NCI-H526 treated with DMSO at 0.1 percent for 48 hours (cell line): ENCODE measurements around the gene G6PC2.
"Not testable (repeated sequence)": the region's sequence is repeated elsewhere in the genome, so short reads cannot be mapped to it uniquely, and the experiment has no call there.

Experiments
- DNase-seq: peaks from one replicate; lab custom pipeline; 2025; lab: John Stamatoyannopoulos, UW

The G6PC2 gene, protein sequence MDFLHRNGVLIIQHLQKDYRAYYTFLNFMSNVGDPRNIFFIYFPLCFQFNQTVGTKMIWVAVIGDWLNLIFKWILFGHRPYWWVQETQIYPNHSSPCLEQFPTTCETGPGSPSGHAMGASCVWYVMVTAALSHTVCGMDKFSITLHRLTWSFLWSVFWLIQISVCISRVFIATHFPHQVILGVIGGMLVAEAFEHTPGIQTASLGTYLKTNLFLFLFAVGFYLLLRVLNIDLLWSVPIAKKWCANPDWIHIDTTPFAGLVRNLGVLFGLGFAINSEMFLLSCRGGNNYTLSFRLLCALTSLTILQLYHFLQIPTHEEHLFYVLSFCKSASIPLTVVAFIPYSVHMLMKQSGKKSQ

DNA sequence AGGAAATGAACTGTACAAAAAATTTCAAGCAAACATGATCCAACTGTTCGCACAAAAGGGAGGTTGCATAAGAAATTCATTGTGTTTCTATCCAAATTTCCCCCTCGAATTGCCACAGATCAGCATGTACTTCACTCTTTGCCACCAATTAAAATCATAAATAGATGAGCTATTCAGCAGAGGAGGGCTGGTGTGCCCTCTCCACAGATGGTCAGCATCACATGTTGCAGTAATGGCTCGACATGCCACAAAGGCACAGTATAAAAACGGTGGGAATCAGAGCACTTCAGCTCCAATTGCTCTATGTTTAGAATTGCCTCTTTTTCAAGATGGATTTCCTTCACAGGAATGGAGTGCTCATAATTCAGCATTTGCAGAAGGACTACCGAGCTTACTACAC, at the start of gene G6PC2:
Gene G6PC2 (plus strand): TSS at position 289 of the 400 bp plus-strand sequence. CDS start 41 bp downstream, at position 330.
- no peak for DNase-seq

DNA sequence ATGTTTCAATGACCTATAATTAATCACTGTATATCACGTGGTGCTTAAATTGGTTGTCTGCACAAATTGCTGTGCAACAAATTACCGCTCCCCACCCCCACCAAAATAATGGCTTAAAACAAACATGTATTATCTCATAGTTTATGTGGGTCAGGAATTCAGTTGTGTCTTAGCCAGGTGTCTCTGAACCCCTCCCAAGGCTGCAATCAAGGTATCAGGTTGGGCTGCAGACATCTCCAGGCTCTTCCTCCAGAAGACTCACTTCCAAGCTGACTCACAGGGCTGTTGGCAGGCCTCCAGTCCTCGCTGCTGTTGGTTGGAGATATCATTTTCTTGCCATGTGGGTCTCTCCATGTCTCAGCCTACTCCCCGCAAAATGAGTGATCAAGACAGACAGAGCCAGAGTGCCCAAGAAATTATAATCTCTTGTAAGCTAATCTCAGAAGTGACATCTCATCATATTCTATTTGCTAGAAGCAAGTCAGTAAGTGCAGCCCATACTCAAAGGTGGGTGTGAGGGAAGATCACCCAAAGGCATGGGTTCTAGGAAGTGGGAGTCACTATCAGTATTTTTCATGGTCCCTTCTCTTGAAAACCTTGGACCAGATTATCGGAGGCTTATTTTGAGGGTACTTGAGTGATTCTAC, 49.3 kb upstream of the G6PC2 start:
- no peak for DNase-seq

DNA sequence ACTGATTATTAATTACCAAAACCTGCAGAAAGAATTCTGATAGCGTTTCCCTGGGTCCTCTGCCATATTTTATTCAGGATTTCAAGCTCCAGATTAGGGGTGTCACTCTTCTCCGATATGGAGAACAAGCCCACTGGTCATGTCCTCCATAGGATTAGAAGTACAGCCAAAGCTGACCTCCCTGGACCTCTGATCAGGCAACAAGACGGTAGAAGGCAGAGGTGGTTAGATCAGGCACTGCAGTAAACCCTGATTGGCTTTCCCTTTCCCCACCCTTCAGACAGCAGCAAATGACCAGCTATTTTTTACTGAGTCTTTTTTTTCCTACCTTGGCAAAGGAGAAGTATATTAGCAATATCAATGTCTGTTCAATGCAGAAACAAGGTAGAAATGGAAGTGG, 48.6 kb upstream of the G6PC2 start:
- no peak for DNase-seq

DNA sequence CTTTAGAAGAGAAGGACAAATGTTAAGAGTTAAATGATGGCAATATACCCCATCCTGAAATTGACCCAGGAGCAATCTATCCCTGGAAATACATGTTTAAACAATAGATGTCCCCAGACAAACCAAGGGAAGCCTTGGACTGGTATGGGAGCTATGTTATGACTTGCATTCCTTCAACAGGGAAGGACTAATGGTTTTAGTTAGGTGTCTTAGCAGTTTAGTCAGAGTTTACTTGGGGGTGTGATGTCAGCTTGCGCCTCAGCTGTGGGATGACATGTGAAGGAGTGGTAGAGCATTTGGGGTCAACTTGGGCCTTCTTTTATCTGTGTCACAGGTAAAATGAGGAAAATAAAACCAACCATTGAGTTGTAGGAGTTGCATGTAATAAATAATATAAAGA, 47.6 kb upstream of the G6PC2 start:
- no peak for DNase-seq

DNA sequence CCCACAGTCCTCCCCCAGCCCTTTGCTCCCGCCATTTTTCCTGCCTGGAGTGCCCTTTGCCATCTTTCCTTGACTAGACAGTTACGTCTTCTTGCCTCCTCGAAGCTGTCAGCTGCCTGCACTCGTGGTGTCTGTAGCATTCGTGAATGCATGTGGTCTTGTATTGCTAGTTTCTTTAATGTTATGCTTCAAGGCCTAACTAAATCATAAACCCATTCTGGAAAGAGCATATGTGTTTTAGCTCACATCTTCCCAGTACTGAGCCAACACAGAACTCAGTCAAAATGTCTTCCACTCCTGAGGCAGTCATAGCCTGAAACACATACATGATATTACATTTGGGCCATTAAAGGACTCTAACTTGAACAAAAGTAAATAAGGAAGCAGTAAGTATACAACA, 46.4 kb upstream of the G6PC2 start:
- no peak for DNase-seq

DNA sequence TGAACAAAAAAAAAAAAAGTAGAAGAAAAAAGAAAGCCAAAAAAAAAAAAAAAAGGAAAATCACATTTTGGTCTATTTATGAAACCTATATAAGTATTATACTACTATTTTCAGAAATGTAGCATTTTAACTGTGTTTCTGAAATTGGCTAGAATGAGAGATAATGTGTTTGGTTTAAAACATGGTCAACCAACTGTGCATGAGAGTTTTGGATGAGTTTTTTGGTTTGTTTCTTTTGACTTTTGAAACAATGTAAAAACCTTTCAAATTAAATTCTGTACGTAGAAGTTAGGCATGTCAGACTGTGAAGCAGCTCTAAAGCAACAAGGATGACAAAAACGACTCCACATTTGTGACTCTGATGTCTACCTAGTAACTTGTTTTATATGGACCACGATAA, 45.5 kb upstream of the G6PC2 start:
- no peak for DNase-seq

DNA sequence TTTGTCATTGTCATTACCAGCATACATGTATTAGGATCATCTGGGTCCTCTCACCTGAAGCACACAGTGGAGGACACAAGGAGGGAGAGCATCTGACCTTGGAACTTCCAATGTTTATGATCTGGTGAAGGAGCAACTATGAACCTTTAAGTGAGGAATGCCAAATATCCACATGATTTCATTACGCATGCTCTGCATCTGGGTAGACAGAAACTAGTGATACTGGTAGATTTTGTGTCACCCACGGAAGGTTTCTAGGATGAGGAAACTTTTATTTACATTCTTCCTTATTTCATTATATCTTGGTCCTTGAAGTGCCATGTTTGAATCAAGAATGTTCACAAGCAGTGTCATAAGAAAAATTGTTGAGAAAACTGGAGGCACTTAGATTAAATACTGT, 42.9 kb upstream of the G6PC2 start:
- DNase-seq = no peak

DNA sequence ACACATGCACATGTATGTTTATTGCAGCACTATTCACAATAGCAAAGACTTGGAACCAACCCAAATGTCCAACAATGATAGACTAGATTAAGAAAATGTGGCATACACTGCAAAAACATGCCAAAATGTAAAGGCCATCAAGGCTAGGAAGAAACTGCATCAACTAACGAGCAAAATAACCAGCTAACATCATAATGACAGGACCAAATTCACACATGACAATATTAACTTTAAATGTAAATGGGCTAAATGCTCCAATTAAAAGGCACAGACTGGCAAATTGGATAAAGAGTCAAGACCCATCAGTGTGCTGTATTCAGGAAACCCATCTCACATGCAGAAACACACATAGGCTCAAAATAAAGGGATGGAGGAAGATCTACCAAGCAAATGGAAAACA, 33.9 kb upstream of the G6PC2 start:
- not testable (repeated sequence) for DNase-seq

DNA sequence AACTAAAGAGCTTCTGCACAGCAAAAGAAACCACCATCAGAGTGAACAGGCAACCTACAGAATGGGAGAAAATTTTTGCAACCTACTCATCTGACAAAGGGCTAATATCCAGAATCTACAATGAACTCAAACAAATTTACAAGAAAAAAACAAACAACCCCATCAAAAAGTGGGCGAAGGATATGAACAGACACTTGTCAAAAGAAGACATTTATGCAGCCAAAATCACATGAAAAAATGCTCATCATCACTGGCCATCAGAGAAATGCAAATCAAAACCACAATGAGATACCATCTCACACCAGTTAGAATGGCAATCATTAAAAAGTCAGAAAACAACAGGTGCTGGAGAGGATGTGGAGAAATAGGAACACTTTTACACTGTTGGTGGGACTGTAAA, 30.7 kb upstream of the G6PC2 start:
- DNase-seq = not testable (repeated sequence)

DNA sequence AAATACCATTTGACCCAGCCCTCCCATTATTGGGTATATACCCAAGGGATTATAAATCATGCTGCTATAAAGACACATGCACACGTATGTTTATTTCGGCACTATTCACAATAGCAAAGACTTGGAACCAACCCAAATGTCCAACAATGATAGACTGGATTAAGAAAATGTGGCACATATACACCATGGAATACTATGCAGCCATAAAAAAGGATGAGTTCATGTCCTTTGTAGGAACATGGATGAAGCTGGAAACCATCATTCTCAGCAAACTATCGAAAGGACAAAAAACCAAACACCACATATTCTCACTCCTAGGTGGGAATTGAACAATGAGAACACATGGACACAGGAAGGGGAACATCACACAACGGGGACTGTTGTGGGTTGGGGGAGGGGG, 30.3 kb upstream of the G6PC2 start:
- DNase-seq = not testable (repeated sequence)

DNA sequence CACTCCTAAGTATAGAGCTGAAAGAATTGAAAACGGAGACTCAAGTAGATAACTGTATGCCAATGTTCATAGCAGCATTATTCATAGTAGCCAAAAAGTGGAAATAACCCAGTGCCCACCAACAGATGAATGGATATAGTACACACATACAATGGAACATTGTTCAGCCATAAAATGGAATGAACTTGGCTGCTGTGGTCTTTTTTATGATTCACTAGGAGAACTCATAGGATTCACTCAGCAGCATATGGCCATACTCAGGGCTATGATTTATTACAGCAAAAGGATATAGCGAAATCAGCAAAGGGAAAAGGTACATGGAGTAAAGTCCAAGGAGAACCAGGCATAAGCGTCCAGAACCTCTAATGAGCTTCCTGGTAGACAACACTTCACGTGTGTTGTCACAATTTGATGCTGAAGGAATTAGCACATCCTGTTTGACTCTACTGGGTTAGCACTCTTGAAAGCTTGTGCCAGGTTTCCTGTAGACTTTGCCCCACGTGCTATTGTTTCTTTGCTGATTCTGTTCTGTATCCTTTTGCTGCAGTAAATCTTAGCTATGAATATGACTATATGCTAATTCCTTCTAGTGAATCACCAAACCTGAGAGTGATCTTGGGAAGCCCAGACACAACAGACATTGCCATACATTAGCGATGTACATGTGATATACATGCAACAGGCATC, 26.6 kb upstream of the G6PC2 start:
- DNase-seq = no peak

DNA sequence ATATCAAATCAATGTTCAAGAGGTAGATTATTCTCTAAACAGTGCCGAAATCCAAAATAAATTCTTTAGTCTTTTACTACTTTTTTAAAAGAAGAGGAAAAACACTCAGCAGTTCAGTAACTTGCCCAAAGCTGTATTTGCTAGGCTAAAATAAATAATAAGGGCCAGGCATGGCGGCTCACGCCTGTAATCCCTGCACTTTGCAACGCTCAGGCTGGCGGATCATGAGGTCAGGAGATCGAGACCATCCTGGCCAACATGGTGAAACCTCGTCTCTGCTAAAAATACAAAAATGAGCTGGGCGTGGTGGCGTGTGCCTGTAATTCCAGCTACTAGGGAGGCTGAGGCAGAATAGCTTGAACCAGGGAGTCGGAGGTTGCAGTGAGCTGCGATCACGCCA, 18.9 kb upstream of the G6PC2 start:
- not testable (repeated sequence) for DNase-seq

DNA sequence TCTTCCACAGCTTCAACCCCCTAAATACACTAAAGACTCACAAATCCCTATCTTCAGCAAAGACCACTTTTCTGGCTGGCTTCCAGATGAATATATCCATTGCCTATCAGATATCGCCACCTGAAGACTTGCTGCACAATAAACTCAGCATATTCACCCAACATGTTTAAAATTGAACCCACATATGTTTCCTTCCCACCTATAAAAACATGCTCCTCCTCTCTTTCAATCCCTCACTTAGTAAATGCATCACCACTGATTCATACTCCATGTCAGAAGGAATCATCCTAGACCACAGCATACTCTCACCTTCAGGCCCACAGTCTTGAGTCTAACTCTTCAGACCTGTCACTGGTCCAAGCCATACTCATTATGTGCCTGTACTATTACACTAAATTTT, 16.1 kb upstream of the G6PC2 start:
- DNase-seq = no peak

DNA sequence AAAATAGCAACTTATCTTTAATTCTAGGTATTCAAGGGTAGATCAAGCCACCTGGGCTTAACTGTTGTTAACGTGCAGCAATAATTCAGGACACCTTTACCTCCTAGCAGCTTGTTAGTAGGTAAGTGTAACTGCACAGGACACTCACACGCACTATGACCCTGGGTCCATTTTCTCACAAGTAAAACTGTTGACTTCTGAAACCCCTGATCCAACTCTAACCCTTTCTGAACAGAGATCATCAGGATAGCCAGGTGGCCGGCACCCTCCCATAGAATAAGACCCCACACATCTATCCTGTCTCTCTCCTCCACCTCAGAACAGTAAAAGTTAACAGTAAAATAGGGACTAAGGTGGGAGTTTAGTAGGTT, 11.5 kb upstream of the G6PC2 start:
- DNase-seq = no peak

DNA sequence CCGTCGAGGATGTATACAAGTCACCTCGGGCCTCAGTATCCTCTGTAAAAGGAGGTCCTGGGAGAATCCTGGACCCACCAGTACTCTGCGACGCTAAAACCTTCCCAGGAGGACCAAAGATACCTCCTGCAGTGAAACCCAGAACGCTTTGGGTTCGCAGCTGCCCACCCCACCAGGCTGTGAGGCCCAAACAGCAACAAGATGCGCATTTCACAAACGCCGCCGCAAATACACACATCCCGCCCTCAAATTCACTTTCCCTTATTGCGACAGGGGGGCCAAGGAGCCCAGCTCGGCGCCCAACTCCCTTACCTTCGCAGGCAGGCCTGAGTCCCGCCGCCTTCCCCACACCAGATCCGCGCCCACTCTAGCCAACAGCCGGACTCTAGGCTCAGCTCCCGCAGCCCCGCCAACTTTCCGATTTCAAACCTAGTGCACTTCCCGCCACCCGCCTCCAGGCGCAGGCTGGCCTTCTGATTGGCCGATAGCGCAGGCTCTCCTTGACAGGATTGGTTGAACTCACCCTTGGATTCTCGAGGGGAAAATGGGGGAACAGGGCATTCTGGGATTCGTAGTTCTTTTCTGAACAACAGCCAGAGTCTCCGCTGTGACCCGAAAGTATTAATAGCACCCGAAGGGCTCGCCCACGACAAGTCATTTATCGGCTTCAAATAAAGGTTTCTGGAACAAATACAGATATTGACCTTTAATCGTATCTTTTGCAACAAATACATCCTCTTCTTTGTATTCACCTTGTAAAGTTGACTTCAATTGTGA, 10.9 kb upstream of the G6PC2 start, which contains the start of gene SPC25:
Gene SPC25 (minus strand): TSS at position 425 of the 777 bp plus-strand sequence. CDS start 911 bp downstream, outside the sequence.
- peak; percentile 88 for DNase-seq

DNA sequence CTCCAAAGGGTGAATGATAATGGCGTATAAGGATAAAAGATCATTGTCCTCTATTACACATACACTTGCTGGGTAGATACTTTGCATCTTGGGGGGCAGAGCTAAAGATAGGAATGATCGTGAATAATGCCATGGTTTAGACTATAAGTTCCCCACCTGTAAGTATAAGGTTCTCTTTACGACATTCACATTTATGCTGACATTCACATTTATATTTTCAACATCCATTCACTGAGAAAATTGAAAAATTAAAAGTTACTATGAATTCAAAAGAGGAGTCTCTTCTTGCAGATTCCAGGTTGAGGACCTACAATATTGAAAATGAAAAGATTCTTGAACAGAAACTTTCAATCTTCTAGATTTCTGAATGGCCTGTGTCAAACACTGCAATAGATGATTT, 8.8 kb upstream of the G6PC2 start:
- DNase-seq = no peak

DNA sequence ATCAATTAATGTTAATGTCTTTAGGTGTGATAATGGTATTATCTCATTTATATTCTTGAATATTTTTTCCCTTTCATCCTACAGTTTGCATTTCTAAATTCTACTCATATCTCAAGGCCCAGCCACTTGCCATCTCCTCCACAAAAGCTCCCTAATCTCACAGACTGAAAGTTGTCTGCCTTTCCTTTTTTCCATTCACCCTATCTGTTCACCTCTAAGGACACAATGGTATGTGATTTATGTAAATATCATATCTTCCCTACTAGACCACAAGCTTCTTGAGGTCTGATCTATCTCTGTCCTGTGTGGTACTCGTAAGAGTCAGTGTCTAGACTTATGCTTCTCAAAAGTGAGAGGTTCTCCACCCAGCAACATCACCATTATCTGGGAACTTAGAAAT, 7.0 kb upstream of the G6PC2 start:
- no peak for DNase-seq

DNA sequence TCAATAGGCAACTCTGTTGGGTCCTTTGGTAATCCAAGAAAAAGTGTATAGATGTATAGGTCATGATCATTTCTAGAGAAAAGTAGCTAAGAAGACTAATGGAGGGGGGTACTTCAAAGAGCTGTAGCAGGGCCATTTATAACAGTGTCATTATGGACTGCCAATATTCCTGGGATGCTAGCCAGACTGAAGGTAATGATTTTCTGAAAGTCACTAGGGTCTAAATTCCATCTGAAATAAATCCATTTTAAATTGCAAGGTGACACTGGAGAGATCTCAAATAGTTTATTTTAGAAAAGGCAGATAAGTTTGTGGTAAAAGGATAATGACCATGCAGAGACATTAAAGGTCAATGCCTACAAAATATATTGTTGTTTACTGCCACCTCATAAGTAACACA, 6.4 kb upstream of the G6PC2 start:
- DNase-seq = no peak

DNA sequence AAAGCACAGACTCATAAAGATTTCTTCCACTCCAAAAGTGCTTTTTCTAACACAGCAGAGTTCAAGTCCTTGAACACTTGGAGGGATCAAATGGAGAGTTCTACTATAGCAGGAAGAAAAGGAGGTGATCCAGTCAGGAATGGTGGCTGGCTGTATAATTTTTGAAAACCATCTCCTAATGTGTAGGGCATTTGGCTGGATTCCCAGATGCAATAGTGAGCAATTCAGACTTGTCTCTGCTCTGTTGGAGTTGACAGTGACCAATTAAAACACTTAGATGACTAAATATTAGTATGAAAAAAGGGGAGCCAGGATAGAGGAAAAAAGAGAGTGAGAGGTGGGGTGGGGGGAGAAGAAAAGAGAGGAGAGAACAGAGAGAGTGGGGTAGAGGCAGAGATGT, 5.3 kb upstream of the G6PC2 start:
- DNase-seq = no peak

DNA sequence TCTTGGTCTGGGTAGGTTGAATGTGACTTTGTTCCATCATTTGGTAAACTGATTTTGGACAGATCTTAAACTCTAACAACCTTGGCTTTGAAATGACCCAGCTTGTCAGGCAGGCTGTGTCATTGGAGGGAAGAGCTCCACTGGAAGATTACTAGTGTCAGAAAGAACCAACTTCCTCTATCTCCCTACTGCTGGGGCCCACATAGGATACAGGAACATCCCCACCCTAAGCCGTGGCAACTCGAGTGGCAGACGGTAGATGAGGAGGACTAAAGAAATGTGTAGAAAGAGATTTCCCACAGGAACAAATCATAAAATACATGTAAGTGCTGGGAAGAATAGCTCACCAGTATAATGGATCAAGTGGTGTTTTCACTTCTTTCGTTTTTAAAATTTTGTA, 4.3 kb upstream of the G6PC2 start:
- DNase-seq = no peak

DNA sequence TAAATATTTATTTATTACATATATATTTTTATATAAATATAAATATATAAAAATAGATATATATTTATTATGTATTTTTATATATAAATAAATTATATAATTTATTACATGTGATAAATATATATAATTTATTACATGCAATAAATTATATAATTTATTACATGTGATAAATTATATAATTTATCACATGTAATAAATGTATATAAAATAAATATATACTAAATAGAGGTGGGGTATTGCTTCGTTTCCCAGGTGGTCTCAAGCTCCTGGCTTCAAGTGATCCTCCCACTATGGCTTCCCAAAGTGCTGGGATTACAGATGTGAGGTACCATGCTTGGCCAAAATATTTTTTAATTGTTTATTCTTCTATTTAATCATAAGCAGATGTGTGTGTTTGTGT, 3.6 kb upstream of the G6PC2 start:
- DNase-seq = no peak

DNA sequence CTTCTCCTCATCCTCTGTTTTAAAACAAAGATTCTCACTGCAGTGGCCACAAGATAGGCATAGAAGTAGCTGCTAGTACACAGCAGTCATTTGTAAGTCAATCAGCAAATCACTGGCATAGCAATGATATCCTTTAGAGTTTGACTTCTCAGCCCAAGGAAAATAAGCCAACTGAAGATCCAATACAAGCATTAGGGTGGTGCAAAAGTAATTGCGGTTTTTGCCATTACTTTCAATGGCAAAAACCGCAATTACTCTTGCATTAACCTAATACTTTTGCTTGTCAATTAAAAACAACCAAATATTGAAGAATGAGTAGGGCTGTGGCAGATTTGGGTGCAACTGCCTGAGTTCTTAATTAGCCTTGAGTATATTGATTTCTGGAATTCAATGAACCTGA, 2.8 kb downstream of the G6PC2 start:
- DNase-seq = no peak
